SK-N-SH (cell line): Measurements from ENCODE around the gene LPCAT3. TPM values are rescaled to one million over a fixed set of nuclear protein-coding genes. Genes with fewer than 3 reads are reported as not detected.
"Not testable (repeated sequence)": the region's sequence is repeated elsewhere in the genome, so short reads cannot be mapped to it uniquely, and the experiment has no call there.

ENCODE experiments used
- CTCF ChIA-PET: fragments of 300-600, 350-600 bp; formaldehyde crosslinking; extraction: SDS; loops from one replicate; lab custom pipeline; 2021; lab: Yijun Ruan, JAX
- POLR2A ChIA-PET: fragments of 350-600 bp; sonication (Branson Sonifier 250); formaldehyde crosslinking; extraction: SDS; loops from one replicate; lab custom pipeline; 2020; ENCODE audit warnings: antibody characterized with exemption, inconsistent platforms; lab: Yijun Ruan, JAX
- DNase-seq: peaks from one replicate; pipeline ENCODE4 v3.0.0; 2012
- H2AFZ ChIP-seq: fragments of 200-600 bp; sonication (generic); 2 replicates; pipeline ENCODE4 v1.8.1; 2016; ENCODE audit warnings: antibody characterized with exemption, mild to moderate bottlenecking, low read depth
- H3F3A ChIP-seq: fragments of 200-600 bp; sonication (generic); replicated peaks from 2 replicates; pipeline ENCODE3; 2016; ENCODE audit warnings: antibody characterized with exemption, mild to moderate bottlenecking; ENCODE audit not compliant: insufficient read depth
- H3K27ac ChIP-seq, 2 experiments: fragments of 200-500 bp in 1 of 2; fragments of 200-600 bp in 1 of 2; sonication (Bioruptor generic) in 1 of 2; sonication (generic), shearing (Covaris generic) in 1 of 2; 2 replicates each; pipeline versions ENCODE4 v1.5.1 to v1.6.1; 2014 to 2016; ENCODE audit warnings: low read depth in 2 of 2, inconsistent platforms in 1 of 2, low read length in 1 of 2, mild to moderate bottlenecking in 1 of 2, mixed read lengths in 1 of 2
- H3K27me3 ChIP-seq: fragments of 200-600 bp; sonication (generic), shearing (Covaris generic); 2 replicates; pipeline ENCODE4 v1.6.1; 2016; ENCODE audit warnings: mixed run types; ENCODE audit not compliant: insufficient read depth
- H3K36me3 ChIP-seq, 2 experiments: fragments of 200-500 bp in 1 of 2; fragments of 200-600 bp in 1 of 2; sonication (Bioruptor generic) in 1 of 2; sonication (generic) in 1 of 2; replicated peaks in 1 of 2; 2 replicates each; pipeline versions ENCODE3 to v1.5.1; 2014 to 2016; ENCODE audit warnings: low read length in 1 of 2, mild to moderate bottlenecking in 1 of 2; ENCODE audit not compliant: insufficient read depth in 2 of 2, control insufficient read depth in 1 of 2
- H3K4me1 ChIP-seq, 2 experiments: fragments of 200-500 bp in 1 of 2; fragments of 200-600 bp in 1 of 2; sonication (Bioruptor generic) in 1 of 2; sonication (generic), shearing (Covaris generic) in 1 of 2; 2 replicates each; pipeline versions ENCODE4 v1.5.1 to v1.6.1; 2014 to 2016; ENCODE audit warnings: low read depth in 1 of 2, low read length in 1 of 2, mixed run types in 1 of 2; ENCODE audit not compliant: insufficient read depth in 2 of 2, control insufficient read depth in 1 of 2
- H3K4me2 ChIP-seq: fragments of 200-600 bp; sonication (generic), shearing (Covaris generic); 2 replicates; pipeline ENCODE4 v1.6.1; 2017; ENCODE audit warnings: mixed run types
- H3K4me3 ChIP-seq, 2 experiments: fragments of 200-500 bp in 1 of 2; fragments of 200-600 bp in 1 of 2; sonication (Bioruptor generic) in 1 of 2; sonication (generic), shearing (Covaris generic) in 1 of 2; 2 replicates each; pipeline versions ENCODE4 v1.5.1 to v1.8.1; 2014 to 2016; ENCODE audit warnings: low read depth in 2 of 2, inconsistent platforms in 1 of 2, low read length in 1 of 2, mild to moderate bottlenecking in 1 of 2, mixed read lengths in 1 of 2, moderate library complexity in 1 of 2
- H3K79me2 ChIP-seq: fragments of 200-600 bp; sonication (generic); 2 replicates; pipeline ENCODE4 v1.8.1; 2017; ENCODE audit warnings: mild to moderate bottlenecking; ENCODE audit not compliant: insufficient read depth
- H3K9ac ChIP-seq: fragments of 200-600 bp; sonication (generic); 2 replicates; pipeline ENCODE4 v1.6.1; 2017; ENCODE audit warnings: mixed run types
- H3K9me2 ChIP-seq: fragments of 200-600 bp; sonication (generic); 2 replicates; pipeline ENCODE4 v1.6.1; 2017; ENCODE audit warnings: mixed run types
- H3K9me3 ChIP-seq: fragments of 200-600 bp; sonication (generic); 2 replicates; pipeline ENCODE4 v1.6.1; 2017; ENCODE audit warnings: mixed run types, mild to moderate bottlenecking, moderate library complexity
- H4K20me1 ChIP-seq: fragments of 200-600 bp; sonication (generic); 2 replicates; pipeline ENCODE4 v1.6.1; 2017; ENCODE audit warnings: mild to moderate bottlenecking, mixed run types; ENCODE audit not compliant: insufficient read depth
- EP300 ChIP-seq, 2 experiments: IDR thresholded peaks; 2 replicates each; pipeline versions ENCODE4 v1.4.0 to v1.6.1; 2012; ENCODE audit warnings: borderline replicate concordance in 1 of 2, low read depth in 1 of 2, low read length in 1 of 2
- FOXM1 ChIP-seq: IDR thresholded peaks from 2 replicates; pipeline ENCODE4 v1.4.0; 2012; ENCODE audit warnings: low read depth, mild to moderate bottlenecking
- JUND ChIP-seq: IDR thresholded peaks from 2 replicates; pipeline ENCODE4 v1.4.0; 2012
- MXI1 ChIP-seq: IDR thresholded peaks from 2 replicates; pipeline ENCODE4 v1.6.1; 2012; ENCODE audit warnings: mild to moderate bottlenecking, low read depth, low read length, improper control_type of control experiment
- RAD21 ChIP-seq: IDR thresholded peaks from 2 replicates; pipeline ENCODE4 v1.6.1; 2012; ENCODE audit warnings: mild to moderate bottlenecking, low read length
- RXRA ChIP-seq: IDR thresholded peaks from 2 replicates; pipeline ENCODE4 v1.4.0; 2012; ENCODE audit warnings: low read depth, mild to moderate bottlenecking, borderline replicate concordance
- TEAD4 ChIP-seq: IDR thresholded peaks from 2 replicates; pipeline ENCODE4 v1.4.0; 2012; ENCODE audit warnings: mild to moderate bottlenecking, borderline replicate concordance; ENCODE audit not compliant: insufficient read depth
- WGBS: methylation state at CpG from one replicate; pipeline ENCODE4 v1.1.6; 2017; ENCODE audit warnings: low lambda C conversion rate; 5-methylcytosine and 5-hydroxymethylcytosine counted together
- polyA plus RNA-seq, 3 experiments: library from polyadenylated mRNA; depleted of rRNA; stranded (reverse); fragments of >200 nt; gene quantifications; 2 replicates each; pipeline ENCODE4 v1.2.3, GENCODE V29; 2012
- TF ChIP-seq, protein P1 (sequence below): IDR thresholded peaks from 2 replicates; pipeline ENCODE4 v1.6.1; 2012; ENCODE audit warnings: mild to moderate bottlenecking, low read depth, low read length, moderate library complexity

LPCAT3 gene
- polyA plus RNA-seq, 1 of the 3 experiments (the other 2 are of a cell fraction), result 23.8 TPM

GRCh38 chr12:7012024-7012607 lies 6.2 kb downstream of the LPCAT3 start (continued):
- no peak for TF ChIP-seq RXRA
- no peak for TF ChIP-seq TEAD4
- no peak for TF ChIP-seq JUND
- TF ChIP-seq, all 33 proteins: peak for 0

GRCh38 chr12:7011398-7011797 lies 6.9 kb downstream of the LPCAT3 start:
- H3F3A ChIP-seq, H3K9me2 ChIP-seq, H3K4me3 ChIP-seq, H3K9me3 ChIP-seq, H3K27ac ChIP-seq, H3K36me3 ChIP-seq, H3K9ac ChIP-seq, H3K4me2 ChIP-seq, H3K27me3 ChIP-seq, DNase-seq, H3K79me2 ChIP-seq, H2AFZ ChIP-seq, H3K4me1 ChIP-seq, H4K20me1 ChIP-seq: not testable (repeated sequence)
- WGBS, result 85% methylated on average over 4 of the region's 4 CpGs
- ChIA-PET CTCF (interaction anchor here (0.7 kb wide), 1 partner anchor 122 kb away, joined by 3 read pairs; no protein-coding TSS in a partner anchor), POLR2A (interaction anchor here (0.5 to 0.6 kb wide), 2 partner anchors 12 to 28 kb away, joined by 3 read pairs; no protein-coding TSS in a partner anchor)

GRCh38 chr12:7009512-7009911 lies 8.8 kb downstream of the LPCAT3 start:
- Histone ChIP-seq H2AFZ (no peak overlapping the region), H3K9ac (no peak overlapping the region), H3K4me2 (no peak overlapping the region), H3F3A (no peaks in the 10 kb centered on the region), H3K27ac (no peak overlapping the region), H3K79me2 (no peaks in the 10 kb centered on the region), H3K9me3 (no peaks in the 10 kb centered on the region), H3K4me1 (no peaks in the 10 kb centered on the region; a peak in 1 of 4 replicates), H3K9me2 (no peaks in the 10 kb centered on the region), H3K4me3 (no peak overlapping the region), H3K36me3 (peaks cover 8 to 10% of the 10 kb centered on the region in 2 experiments), H4K20me1 (no peaks in the 10 kb centered on the region), H3K27me3 (no peaks in the 10 kb centered on the region)
- no peak for DNase-seq
- ChIA-PET CTCF (interaction anchor here (1.0 to 1.4 kb wide), 3 partner anchors 34 to 135 kb away, joined by 3 to 4 read pairs (median 3); no protein-coding TSS in a partner anchor), POLR2A (interaction anchor here (1.0 kb wide), 1 partner anchor 9 kb away, joined by 4 read pairs; the partner anchor contains the start of gene LPCAT3)
- no peak for TF ChIP-seq FOXM1
- no peak for TF ChIP-seq RAD21
- no peak for TF ChIP-seq EP300 (IDR thresholded peaks at IDR 0.05; ENCODE audit: borderline replicate concordance in 1 of 2, low read depth in 1 of 2, low read length in 1 of 2)
- TF ChIP-seq MXI1, result no peak
- TF ChIP-seq, protein P1, sequence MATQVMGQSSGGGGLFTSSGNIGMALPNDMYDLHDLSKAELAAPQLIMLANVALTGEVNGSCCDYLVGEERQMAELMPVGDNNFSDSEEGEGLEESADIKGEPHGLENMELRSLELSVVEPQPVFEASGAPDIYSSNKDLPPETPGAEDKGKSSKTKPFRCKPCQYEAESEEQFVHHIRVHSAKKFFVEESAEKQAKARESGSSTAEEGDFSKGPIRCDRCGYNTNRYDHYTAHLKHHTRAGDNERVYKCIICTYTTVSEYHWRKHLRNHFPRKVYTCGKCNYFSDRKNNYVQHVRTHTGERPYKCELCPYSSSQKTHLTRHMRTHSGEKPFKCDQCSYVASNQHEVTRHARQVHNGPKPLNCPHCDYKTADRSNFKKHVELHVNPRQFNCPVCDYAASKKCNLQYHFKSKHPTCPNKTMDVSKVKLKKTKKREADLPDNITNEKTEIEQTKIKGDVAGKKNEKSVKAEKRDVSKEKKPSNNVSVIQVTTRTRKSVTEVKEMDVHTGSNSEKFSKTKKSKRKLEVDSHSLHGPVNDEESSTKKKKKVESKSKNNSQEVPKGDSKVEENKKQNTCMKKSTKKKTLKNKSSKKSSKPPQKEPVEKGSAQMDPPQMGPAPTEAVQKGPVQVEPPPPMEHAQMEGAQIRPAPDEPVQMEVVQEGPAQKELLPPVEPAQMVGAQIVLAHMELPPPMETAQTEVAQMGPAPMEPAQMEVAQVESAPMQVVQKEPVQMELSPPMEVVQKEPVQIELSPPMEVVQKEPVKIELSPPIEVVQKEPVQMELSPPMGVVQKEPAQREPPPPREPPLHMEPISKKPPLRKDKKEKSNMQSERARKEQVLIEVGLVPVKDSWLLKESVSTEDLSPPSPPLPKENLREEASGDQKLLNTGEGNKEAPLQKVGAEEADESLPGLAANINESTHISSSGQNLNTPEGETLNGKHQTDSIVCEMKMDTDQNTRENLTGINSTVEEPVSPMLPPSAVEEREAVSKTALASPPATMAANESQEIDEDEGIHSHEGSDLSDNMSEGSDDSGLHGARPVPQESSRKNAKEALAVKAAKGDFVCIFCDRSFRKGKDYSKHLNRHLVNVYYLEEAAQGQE, result no peak
